ENCODE data around the gene GCNT3. TPM values are rescaled to one million over a fixed set of nuclear protein-coding genes. Genes with fewer than 3 reads are reported as not detected.
"Not testable (repeated sequence)": the region's sequence is repeated elsewhere in the genome, so short reads cannot be mapped to it uniquely, and the experiment has no call there.

The GCNT3 gene
- total RNA-seq, 1 donor from 2014 or later, result not detected

GRCh38 chr15:59616379-59616778 is 4.8 kb downstream of the GCNT3 start:
- no peak for DNase-seq (ENCODE audit: extremely low read depth, low read depth, low spot score)

GRCh38 chr15:59618406-59618805 is 6.8 kb downstream of the GCNT3 start:
- no peak for DNase-seq (ENCODE audit: extremely low read depth, low read depth, low spot score)

GRCh38 chr15:59622289-59622688 is 10.7 kb downstream of the GCNT3 start:
- DNase-seq (ENCODE audit: extremely low read depth, low read depth, low spot score), result no peak

- DNase-seq (ENCODE audit: extremely low read depth, low read depth, low spot score), result no peak
These were observed 21.1 kb downstream of the GCNT3 start for GRCh38 chr15:59632714-59633113.

- DNase-seq (ENCODE audit: extremely low read depth, low read depth, low spot score), result no peak
These were observed 24.6 kb downstream of the GCNT3 start for GRCh38 chr15:59636184-59636583.

- DNase-seq (ENCODE audit: extremely low read depth, low read depth, low spot score), result not testable (repeated sequence)
These were observed 25.9 kb downstream of the GCNT3 start for GRCh38 chr15:59637507-59637906.

GRCh38 chr15:59642351-59642750 is 30.8 kb downstream of the GCNT3 start:
- no peak for DNase-seq (ENCODE audit: extremely low read depth, low read depth, low spot score)

- no peak for DNase-seq (ENCODE audit: extremely low read depth, low read depth, low spot score)
These were observed 33.2 kb downstream of the GCNT3 start for GRCh38 chr15:59644756-59645155.

GRCh38 chr15:59645812-59646211 is 34.2 kb downstream of the GCNT3 start:
- not testable (repeated sequence) for DNase-seq (ENCODE audit: extremely low read depth, low read depth, low spot score)

- DNase-seq (ENCODE audit: extremely low read depth, low read depth, low spot score), result no peak
These were observed 34.7 kb downstream of the GCNT3 start for GRCh38 chr15:59646277-59646676.

- no peak for DNase-seq (ENCODE audit: extremely low read depth, low read depth, low spot score)
These were observed 35.5 kb downstream of the GCNT3 start for GRCh38 chr15:59647085-59647484.

GRCh38 chr15:59649603-59650002 is 38.0 kb downstream of the GCNT3 start:
- DNase-seq (ENCODE audit: extremely low read depth, low read depth, low spot score), result no peak

- no peak for DNase-seq (ENCODE audit: extremely low read depth, low read depth, low spot score)
These were observed 42.5 kb downstream of the GCNT3 start for GRCh38 chr15:59654046-59654445.

GRCh38 chr15:59656897-59657634 is 45.5 kb downstream of the GCNT3 start, which contains the start of gene GTF2A2:
GTF2A2 (minus strand) TSS chr15:59657515; CDS start chr15:59652277, 5,238 bp downstream.
- DNase-seq (ENCODE audit: extremely low read depth, low read depth, low spot score), result peak; percentile 44

- no peak for DNase-seq (ENCODE audit: extremely low read depth, low read depth, low spot score)
These were observed 46.1 kb downstream of the GCNT3 start for GRCh38 chr15:59657635-59658125.

- no peak for DNase-seq (ENCODE audit: extremely low read depth, low read depth, low spot score)
These were observed 47.8 kb downstream of the GCNT3 start for GRCh38 chr15:59659366-59659765.

GRCh38 chr15:59662260-59662659 is 50.7 kb downstream of the GCNT3 start:
- no peak for DNase-seq (ENCODE audit: extremely low read depth, low read depth, low spot score)

- DNase-seq (ENCODE audit: extremely low read depth, low read depth, low spot score), result no peak
These were observed 57.0 kb downstream of the GCNT3 start for GRCh38 chr15:59668556-59668955.

Data from glomerular endothelial cell (primary cell).